Measurements from ENCODE around the gene OR6Q1.
A peak's percentile ranks its signal among the peaks of the same experiment; 100 is the strongest.

OR6Q1 gene

GRCh38 chr11:58058276-58059006, 27.7 kb downstream of the OR6Q1 start:
- no peak for DNase-seq (ENCODE audit: low spot score)

- DNase-seq (ENCODE audit: low spot score) = peak; percentile 63
Observed at GRCh38 chr11:58059007-58059350, 28.2 kb downstream of the OR6Q1 start.

GRCh38 chr11:58060535-58060934, 29.8 kb downstream of the OR6Q1 start:
- no peak for DNase-seq (ENCODE audit: low spot score)

- DNase-seq (ENCODE audit: low spot score) = peak; percentile 33
Observed at GRCh38 chr11:58060939-58061672, 30.4 kb downstream of the OR6Q1 start.

- DNase-seq (ENCODE audit: low spot score) = peak; percentile 45
Observed at GRCh38 chr11:58061813-58062212, 31.1 kb downstream of the OR6Q1 start.

GRCh38 chr11:58067685-58068084, 36.9 kb downstream of the OR6Q1 start:
- no peak for DNase-seq (ENCODE audit: low spot score)

- no peak for DNase-seq (ENCODE audit: low spot score)
Observed at GRCh38 chr11:58068655-58069054, 37.9 kb downstream of the OR6Q1 start.

- DNase-seq (ENCODE audit: low spot score) = no peak
Observed at GRCh38 chr11:58070585-58070984, 39.8 kb downstream of the OR6Q1 start.

- DNase-seq (ENCODE audit: low spot score) = no peak
Observed at GRCh38 chr11:58075781-58076180, 45.0 kb downstream of the OR6Q1 start.

Data from GM03348 (cell line).